ENCODE results near the gene SYCP2. TPM values are rescaled to one million over a fixed set of nuclear protein-coding genes. Genes with fewer than 3 reads are reported as not detected.

SYCP2 gene
- total RNA-seq, 1 experiment from 2014 or later = 0.88 TPM

DNA sequence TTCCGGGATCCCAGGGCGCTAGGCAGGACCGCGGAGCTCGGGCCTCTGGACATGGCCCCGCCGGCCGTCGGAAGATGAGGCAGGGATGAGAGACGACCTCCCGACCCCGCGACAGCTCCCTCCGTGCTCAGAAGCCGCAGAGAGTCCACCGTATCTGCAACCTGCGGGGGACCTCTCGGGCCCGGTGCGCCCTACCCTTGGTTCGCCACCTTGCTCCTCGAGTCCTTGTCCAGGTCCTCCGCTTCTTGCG, 6.4 kb upstream of the SYCP2 start:
- CTCF ChIA-PET = no interaction called here
- H3K36me3 ChIP-seq (ENCODE audit: insufficient read depth, low read length, poor library complexity, severe bottlenecking) = peaks cover 28% of the 10 kb centered on the region

DNA sequence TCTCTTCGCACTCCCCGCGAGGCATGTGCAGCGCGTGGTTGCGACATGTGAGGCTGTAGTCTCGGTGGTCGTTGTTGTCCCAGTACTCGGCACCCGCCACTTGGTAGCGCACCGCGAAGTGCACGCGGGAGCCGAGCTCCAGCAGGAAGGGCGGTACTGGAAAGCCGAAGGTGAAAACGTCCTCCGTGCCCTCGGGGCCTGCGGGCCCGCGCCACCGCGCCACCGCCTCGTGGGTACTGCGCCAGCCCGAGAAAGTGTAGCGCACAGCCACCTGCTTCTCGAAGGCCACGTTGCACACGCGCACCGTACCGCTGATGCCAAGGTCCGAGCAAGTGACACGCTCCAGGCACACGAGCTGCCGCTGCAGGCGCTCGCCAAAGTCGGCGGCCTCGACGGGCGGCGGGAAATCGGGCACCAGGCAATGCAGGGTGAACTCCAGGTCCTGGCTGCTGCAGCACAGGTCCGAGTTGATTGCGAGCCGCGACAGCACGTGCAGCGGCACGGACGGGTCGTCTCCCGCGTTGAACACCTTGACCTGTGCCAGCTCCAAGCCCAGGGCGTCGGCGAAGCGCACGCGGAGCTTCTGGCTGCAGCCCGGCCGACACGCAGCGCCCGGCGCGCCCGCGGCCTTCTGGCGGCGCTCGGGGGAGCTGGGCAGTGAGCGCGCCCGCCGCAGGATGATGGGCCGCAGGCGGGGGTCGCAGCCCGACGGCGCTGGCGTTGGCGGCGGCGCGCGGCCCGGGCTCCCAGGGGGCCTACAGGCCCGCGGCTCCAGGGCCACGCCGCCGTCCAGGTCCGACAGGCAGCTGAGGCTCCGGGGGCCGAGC, 5.8 kb upstream of the SYCP2 start:
- Histone ChIP-seq H3K36me3 (ENCODE audit: insufficient read depth, low read length, poor library complexity, severe bottlenecking) (peaks cover 22% of the 10 kb centered on the region), H3K9me3 (ENCODE audit: low read depth, low read length, poor library complexity, severe bottlenecking) (no peaks in the 10 kb centered on the region), H3K27me3 (replicated peaks; ENCODE audit: insufficient read depth, low read depth, low read length, poor library complexity) (no peaks in the 10 kb centered on the region), H3K27ac (ENCODE audit: low read depth, low read length, poor library complexity, severe bottlenecking) (peak overlapping the region; percentile 94), H3K4me3 (ENCODE audit: low read depth, low read length, poor library complexity, severe bottlenecking) (peak overlapping the region; percentile 83), H3K4me1 (ENCODE audit: insufficient read depth, low read length, poor library complexity, severe bottlenecking) (peaks cover 16% of the 10 kb centered on the region)
- CTCF ChIA-PET = no interaction called here
- POLR2A ChIA-PET (ENCODE audit: low non-redundant PET) = interaction anchor here (0.6 kb wide), 2 partner anchors 130 to 934 kb away, joined by 3 read pairs; no protein-coding TSS in a partner anchor
- intact Hi-C loops (cut with micrococcal nuclease; ENCODE audit: unreplicated experiment) = no loop called here
- no TSS peak for BruUV-seq (replicated peaks)
- no peak for DNase-seq (ENCODE audit: low spot score)
- no peak for TF ChIP-seq EZH2 (IDR thresholded peaks at IDR 0.05; ENCODE audit: borderline replicate concordance, low read depth, low read length, poor library complexity, severe bottlenecking)
- TF ChIP-seq, protein P1, sequence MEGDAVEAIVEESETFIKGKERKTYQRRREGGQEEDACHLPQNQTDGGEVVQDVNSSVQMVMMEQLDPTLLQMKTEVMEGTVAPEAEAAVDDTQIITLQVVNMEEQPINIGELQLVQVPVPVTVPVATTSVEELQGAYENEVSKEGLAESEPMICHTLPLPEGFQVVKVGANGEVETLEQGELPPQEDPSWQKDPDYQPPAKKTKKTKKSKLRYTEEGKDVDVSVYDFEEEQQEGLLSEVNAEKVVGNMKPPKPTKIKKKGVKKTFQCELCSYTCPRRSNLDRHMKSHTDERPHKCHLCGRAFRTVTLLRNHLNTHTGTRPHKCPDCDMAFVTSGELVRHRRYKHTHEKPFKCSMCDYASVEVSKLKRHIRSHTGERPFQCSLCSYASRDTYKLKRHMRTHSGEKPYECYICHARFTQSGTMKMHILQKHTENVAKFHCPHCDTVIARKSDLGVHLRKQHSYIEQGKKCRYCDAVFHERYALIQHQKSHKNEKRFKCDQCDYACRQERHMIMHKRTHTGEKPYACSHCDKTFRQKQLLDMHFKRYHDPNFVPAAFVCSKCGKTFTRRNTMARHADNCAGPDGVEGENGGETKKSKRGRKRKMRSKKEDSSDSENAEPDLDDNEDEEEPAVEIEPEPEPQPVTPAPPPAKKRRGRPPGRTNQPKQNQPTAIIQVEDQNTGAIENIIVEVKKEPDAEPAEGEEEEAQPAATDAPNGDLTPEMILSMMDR (conservative IDR thresholded peaks at IDR 0.05; ENCODE audit: low read depth, low read length) = no peak

More for the DNA sequence above, 6.4 kb upstream of the SYCP2 start:
- H3K27ac ChIP-seq (ENCODE audit: low read depth, low read length, poor library complexity, severe bottlenecking) = peak overlapping the region; percentile 94
- no peak for DNase-seq (ENCODE audit: low spot score)
- H3K4me1 ChIP-seq (ENCODE audit: insufficient read depth, low read length, poor library complexity, severe bottlenecking) = peaks cover 17% of the 10 kb centered on the region
- no TSS peak for BruUV-seq (replicated peaks)
- peak overlapping the region; percentile 83 for H3K4me3 ChIP-seq (ENCODE audit: low read depth, low read length, poor library complexity, severe bottlenecking)
- TF ChIP-seq, protein P1 (conservative IDR thresholded peaks at IDR 0.05; ENCODE audit: low read depth, low read length) = no peak
- TF ChIP-seq EZH2 (IDR thresholded peaks at IDR 0.05; ENCODE audit: borderline replicate concordance, low read depth, low read length, poor library complexity, severe bottlenecking) = no peak
- intact Hi-C loops (cut with micrococcal nuclease; ENCODE audit: unreplicated experiment) = no loop called here
- H3K9me3 ChIP-seq (ENCODE audit: low read depth, low read length, poor library complexity, severe bottlenecking) = no peaks in the 10 kb centered on the region
- H3K27me3 ChIP-seq (replicated peaks; ENCODE audit: insufficient read depth, low read depth, low read length, poor library complexity) = no peaks in the 10 kb centered on the region
- POLR2A ChIA-PET (ENCODE audit: low non-redundant PET) = interaction anchor here (0.6 kb wide), 1 partner anchor 130 kb away, joined by 3 read pairs; no protein-coding TSS in a partner anchor

DNA sequence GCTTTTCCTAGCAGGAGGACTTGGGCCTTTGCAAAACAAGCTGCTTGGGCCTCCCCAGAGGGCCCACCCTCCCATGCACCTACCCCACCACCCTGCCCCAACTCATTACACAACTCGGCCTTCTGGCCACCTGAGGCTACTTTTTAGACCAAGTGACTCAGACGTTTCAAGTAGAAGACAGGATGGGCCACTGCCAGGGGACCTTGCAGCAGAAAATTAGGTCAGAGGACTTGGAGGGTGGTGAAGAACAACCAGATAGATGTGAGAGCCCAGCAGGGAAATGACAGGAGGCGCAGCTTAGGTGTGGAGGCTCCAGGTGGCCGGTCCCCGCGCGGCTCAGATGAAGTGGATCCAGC, 5.2 kb upstream of the SYCP2 start:
- POLR2A ChIA-PET (ENCODE audit: low non-redundant PET) = interaction anchor here (0.6 kb wide), 1 partner anchor 934 kb away, joined by 3 read pairs; no protein-coding TSS in a partner anchor
- intact Hi-C loops (cut with micrococcal nuclease; ENCODE audit: unreplicated experiment) = no loop called here

More for the DNA sequence above, 5.2 kb upstream of the SYCP2 start:
- Histone ChIP-seq H3K9me3 (ENCODE audit: low read depth, low read length, poor library complexity, severe bottlenecking) (no peaks in the 10 kb centered on the region), H3K27ac (ENCODE audit: low read depth, low read length, poor library complexity, severe bottlenecking) (no peak overlapping the region), H3K27me3 (replicated peaks; ENCODE audit: insufficient read depth, low read depth, low read length, poor library complexity) (no peaks in the 10 kb centered on the region), H3K36me3 (ENCODE audit: insufficient read depth, low read length, poor library complexity, severe bottlenecking) (peaks cover 16% of the 10 kb centered on the region), H3K4me3 (ENCODE audit: low read depth, low read length, poor library complexity, severe bottlenecking) (no peak overlapping the region), H3K4me1 (ENCODE audit: insufficient read depth, low read length, poor library complexity, severe bottlenecking) (peaks cover 16% of the 10 kb centered on the region)
- no peak for TF ChIP-seq EZH2 (IDR thresholded peaks at IDR 0.05; ENCODE audit: borderline replicate concordance, low read depth, low read length, poor library complexity, severe bottlenecking)
- TF ChIP-seq, protein P1 (conservative IDR thresholded peaks at IDR 0.05; ENCODE audit: low read depth, low read length) = no peak
- DNase-seq (ENCODE audit: low spot score) = no peak
- CTCF ChIA-PET = no interaction called here
- no TSS peak for BruUV-seq (replicated peaks)

All from A673 (cell line).